ENCODE measurements around the gene BRICD5.

The BRICD5 gene

DNA sequence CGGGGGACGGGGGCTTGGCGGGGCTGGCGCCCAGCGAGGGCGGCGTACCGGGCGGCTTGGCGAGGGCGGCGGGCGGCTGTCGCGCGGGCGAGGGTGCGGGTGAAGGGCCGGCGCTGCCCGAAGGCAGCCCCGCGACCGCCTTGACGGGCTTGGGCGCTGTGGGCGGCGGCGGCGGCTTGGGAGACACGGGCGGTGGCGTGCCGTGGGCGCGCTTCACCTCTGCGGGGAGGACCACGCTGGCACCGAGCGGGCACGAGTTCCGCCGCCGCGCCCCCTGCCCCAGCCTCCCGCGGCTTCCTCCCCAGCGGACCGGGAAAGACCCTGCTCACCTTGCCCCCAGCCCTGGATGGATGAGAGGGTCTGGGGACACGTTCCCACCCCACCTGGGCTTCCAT is 31.6 kb downstream of the BRICD5 start:
- no peak for DNase-seq

DNA sequence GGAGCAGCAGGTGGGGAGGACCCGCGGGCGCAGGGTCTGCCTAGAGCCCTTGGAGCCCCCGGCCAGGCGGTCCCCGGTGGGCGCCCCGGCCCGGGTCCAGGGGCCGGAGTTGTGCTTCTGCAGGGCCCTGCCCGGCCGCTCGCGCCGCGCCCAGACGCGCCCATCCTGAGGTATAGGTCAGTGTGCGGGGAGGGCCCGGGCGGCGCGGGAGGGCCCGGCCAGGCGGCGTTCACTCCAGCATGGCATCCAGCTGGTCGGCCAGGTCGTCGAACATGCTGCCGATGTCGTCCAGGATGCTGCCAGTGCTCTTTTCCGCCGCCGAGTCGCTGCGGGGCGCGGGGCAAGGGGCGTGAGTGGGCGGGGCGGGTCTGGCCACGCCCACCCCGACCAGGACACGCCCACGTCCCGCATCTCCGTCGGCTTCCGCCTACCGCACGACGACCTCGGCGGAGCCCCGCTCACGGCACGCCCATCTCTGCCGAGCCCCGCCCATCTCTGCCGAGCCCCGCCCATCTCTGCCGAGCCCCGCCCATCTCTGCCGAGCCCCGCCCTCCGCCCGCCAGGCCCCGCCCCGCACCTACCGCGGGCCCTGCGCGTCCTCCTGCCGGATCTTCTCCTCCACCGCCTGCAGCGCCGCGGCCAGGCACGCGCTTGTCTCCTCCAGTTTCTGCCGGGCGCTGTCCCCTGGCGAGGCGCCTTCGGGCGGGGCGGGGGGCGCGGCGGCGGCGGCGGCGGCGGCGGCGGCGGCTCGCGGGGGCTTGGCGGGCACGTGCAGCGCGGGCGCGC is 32.1 kb downstream of the BRICD5 start:
- DNase-seq, result peak; percentile 11

DNA sequence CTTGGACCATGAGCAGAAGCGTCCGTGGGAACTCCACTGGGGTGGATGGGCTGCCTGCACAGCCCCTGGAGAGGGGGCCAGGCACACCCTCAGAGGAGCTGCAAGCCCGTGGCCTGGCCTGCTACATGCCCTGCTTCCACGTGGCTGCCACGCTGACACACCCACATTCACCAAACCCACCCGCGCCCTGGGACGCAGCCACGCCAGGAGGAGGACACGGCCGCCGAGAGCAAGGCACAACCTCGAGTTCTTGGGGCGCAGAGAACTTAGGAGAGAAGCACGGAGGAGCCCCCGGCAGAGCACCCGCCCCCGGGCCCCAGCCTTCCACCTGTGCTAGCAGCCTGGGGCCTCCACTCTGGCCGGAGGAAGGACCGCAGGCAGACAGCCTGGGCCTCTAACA is 33.1 kb downstream of the BRICD5 start:
- DNase-seq, result no peak

GRCh38 chr16:2177101-2177500 is 33.6 kb downstream of the BRICD5 start:
- no peak for DNase-seq

GRCh38 chr16:2176047-2176446 is 34.6 kb downstream of the BRICD5 start:
- DNase-seq, result no peak

GRCh38 chr16:2175454-2175853 is 35.2 kb downstream of the BRICD5 start:
- no peak for DNase-seq

GRCh38 chr16:2174396-2175131 is 36.1 kb downstream of the BRICD5 start:
- no peak for DNase-seq

GRCh38 chr16:2173916-2174315 is 36.7 kb downstream of the BRICD5 start:
- DNase-seq, result no peak

DNA sequence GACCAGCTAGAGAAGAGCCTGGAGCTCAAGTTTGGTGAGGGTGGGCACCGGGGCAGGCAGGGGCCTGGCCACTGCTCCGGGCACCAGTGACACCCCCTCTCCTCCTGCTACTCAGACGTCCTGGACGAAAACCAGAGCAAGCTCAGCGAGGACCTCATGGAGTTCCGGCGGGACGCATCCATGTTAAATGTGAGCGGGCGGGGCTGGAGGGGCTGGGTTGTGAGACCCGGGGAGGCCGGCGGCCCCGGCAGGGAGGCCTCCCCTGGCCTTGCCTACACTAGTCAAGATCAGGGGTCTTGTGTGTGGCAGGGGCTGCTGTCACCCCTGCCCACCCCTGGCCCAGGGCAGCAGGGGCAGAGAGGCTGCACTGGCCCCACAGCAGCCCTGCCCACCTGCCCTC is 37.3 kb downstream of the BRICD5 start:
- DNase-seq, result no peak

- DNase-seq, result no peak
Measured at GRCh38 chr16:2172688-2173335, 37.9 kb downstream of the BRICD5 start.

- DNase-seq, result no peak
Measured at GRCh38 chr16:2171601-2172178, 39.0 kb downstream of the BRICD5 start.

- no peak for DNase-seq
Measured at GRCh38 chr16:2170587-2171435, 39.9 kb downstream of the BRICD5 start.

- DNase-seq, result no peak
Measured at GRCh38 chr16:2170080-2170479, 40.6 kb downstream of the BRICD5 start.

DNA sequence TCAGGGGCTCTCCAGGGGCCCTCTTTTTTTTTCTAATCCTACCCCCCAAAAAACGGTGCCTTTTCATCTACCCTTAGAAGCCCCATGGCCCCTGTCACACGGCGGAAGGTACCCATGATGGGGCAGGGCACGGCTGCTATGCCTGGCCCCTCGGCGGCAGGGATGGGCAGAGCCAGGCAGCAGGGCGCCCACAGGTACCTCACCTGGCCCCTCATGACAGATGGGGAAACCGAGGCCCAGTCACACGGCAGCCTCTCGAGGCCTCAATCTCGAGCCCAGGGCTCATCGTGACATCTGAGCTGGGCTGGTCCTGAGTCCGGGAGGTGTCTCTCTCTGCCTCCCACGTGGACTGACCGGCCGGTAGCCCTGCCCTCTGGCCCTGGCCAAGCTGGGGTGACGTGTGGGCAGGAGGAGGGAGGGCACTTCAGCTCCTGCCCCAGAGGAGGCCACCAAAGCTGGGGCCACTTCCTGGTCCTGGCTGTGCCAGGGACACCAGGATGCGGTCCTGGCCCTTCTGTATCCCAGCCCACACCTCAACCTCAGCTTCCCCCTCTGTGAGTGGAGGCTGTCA is 43.5 kb downstream of the BRICD5 start:
- DNase-seq, result no peak

- DNase-seq, result no peak
Measured at GRCh38 chr16:2166263-2167067, 44.2 kb downstream of the BRICD5 start.

DNA sequence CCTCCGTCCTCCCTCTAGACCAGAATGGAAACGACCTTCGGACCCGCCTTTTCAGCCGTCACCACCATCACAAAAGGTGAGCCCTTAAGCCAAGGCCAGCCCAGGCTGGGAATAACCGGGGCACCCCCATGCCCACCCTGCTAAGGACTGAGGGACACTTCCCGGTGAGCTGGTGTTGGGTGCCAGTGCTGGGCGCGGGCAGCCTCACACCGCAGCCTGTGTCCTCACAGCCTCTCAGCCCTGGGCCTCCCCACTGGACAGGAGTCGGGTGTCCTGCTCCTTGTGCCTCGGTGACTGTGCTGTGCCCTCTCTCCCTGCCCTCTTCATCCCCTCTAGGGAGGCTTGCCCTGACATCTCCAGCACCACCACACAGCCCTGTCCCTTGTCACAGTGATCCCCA is 44.8 kb downstream of the BRICD5 start:
- no peak for DNase-seq

DNA sequence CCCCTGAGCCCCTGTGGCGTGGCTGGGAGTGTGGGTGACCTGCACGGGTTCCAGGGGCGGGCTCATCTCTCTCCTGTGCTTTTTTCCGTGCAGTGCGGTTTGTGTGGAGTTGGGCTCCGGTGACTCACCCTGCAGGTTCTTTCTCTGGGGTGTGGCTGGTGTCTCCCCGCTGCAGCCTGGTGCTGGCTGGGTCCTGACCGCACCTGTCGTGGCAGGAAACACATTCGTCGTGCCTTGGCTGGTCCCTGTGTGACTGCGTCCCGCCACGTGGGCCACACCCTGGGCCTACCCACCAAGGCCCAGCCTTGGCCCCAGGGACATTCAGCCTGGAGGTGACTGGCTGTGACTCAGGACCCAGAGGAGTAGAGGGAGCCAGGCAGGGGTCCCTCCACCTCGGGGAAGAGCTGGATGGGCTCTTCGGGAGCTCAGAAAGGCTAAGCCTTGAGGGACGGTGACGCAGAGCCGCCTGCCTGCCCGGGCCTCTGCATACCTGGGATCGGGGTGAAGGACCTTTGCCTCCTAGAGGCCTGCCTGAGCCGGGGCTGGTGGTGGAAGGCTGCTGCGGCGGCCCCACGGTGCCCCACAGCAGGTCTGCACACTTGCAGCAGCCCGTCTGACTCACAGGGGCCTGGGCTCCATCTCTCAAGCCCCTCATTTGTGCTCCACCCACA is 47.3 kb downstream of the BRICD5 start:
- peak; percentile 19 for DNase-seq

DNA sequence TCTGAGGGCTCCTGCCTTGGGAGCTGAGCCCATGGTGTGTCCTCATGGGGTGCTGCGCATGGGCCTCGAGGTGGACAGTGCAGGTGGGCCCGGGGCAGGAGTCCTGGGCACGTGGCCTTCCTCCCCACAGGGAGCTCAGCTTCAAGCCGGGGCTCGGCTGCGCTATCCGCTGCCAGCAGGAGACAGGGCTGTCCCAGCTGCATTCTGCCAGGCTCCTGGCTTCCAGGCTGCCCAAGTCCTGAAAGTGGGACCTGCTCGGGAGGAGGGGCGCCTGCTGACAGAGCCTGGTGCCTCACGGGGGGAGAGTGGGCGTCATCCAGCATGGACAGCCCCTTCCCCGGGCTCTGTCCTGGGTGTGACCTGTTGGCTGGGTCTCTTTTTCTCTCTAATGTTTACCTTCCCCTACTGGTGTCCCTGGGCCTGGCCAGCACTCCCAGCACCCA is 48.0 kb downstream of the BRICD5 start:
- DNase-seq, result no peak

DNA sequence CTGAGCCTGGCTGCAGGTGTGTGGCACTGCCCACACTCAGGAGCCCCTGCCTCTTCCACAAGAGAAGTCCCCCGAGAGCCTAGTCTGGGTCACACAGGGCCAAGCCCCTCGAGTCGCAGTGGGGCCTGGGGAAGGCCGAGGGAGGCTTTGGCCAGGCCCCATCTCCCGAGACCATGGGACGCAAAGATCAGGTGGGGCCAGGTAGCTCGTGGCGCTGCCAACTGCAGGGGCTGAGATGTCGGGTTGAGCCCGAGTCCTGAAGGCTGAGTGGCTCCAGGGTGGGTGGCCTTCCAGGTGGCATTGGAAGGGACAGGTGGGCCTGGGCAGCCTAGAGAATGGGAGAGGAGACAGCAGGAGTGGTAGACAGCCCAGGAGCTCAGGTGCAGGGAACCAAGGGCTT is 48.8 kb downstream of the BRICD5 start:
- DNase-seq, result no peak

GRCh38 chr16:2160915-2161551 is 49.6 kb downstream of the BRICD5 start:
- no peak for DNase-seq

Measured in CD4-positive, alpha-beta T cell treated with Interleukin-17A for 4 hours (primary cell).